Activated CD4-positive, alpha-beta T cell treated with anti-CD3 and anti-CD28 coated beads, Interleukin-2, Interleukin-6, amounts not matched to agents 100 ng/mL and 50 ng/mL, durations not matched to agents 16 hours and 8 hours (primary cell): ENCODE results near the gene ALPG.
"Not testable (repeated sequence)": the region's sequence is repeated elsewhere in the genome, so short reads cannot be mapped to it uniquely, and the experiment has no call there.

Experiments
- DNase-seq: peaks from one replicate; pipeline ENCODE4 v3.0.0-alpha.2; 2020

The ALPG gene

GRCh38 chr2:232398293-232399034 is 8.2 kb upstream of the ALPG start:
- no peak for DNase-seq

GRCh38 chr2:232400256-232401015 is 6.2 kb upstream of the ALPG start:
- no peak for DNase-seq

- no peak for DNase-seq
These were observed 4.1 kb upstream of the ALPG start for GRCh38 chr2:232402518-232402917.

- DNase-seq = no peak
These were observed 617 bp upstream of the ALPG start for GRCh38 chr2:232405943-232406510.

GRCh38 chr2:232407428-232408150 is 945 bp downstream of the ALPG start:
- not testable (repeated sequence) for DNase-seq

- not testable (repeated sequence) for DNase-seq
These were observed 1.6 kb downstream of the ALPG start for GRCh38 chr2:232408269-232408668.

- DNase-seq = not testable (repeated sequence)
These were observed 3.0 kb downstream of the ALPG start for GRCh38 chr2:232409617-232410016.

- no peak for DNase-seq
These were observed 3.7 kb downstream of the ALPG start for GRCh38 chr2:232410238-232410900.

GRCh38 chr2:232411901-232412629 is 5.4 kb downstream of the ALPG start:
- DNase-seq = no peak

GRCh38 chr2:232412986-232413385 is 6.3 kb downstream of the ALPG start:
- no peak for DNase-seq

- no peak for DNase-seq
These were observed 8.6 kb downstream of the ALPG start for GRCh38 chr2:232415138-232415690.

GRCh38 chr2:232415736-232416520 is 9.3 kb downstream of the ALPG start:
- DNase-seq = no peak

- no peak for DNase-seq
These were observed 10.2 kb downstream of the ALPG start for GRCh38 chr2:232416521-232417470.

- DNase-seq = no peak
These were observed 10.8 kb downstream of the ALPG start for GRCh38 chr2:232417489-232417888.

GRCh38 chr2:232418056-232418455 is 11.4 kb downstream of the ALPG start:
- no peak for DNase-seq

GRCh38 chr2:232418466-232419244 is 12.0 kb downstream of the ALPG start:
- DNase-seq = no peak

GRCh38 chr2:232419245-232420072 is 12.8 kb downstream of the ALPG start:
- no peak for DNase-seq

- DNase-seq = no peak
These were observed 13.4 kb downstream of the ALPG start for GRCh38 chr2:232420073-232420454.
